ENCODE data around the gene SELENOO. TPM values are rescaled to one million over a fixed set of nuclear protein-coding genes. Genes with fewer than 3 reads are reported as not detected.

SELENOO gene
- total RNA-seq, 1 experiment from 2014 or later, result 19.0 TPM

GRCh38 chr22:50169181-50169759 is 31.5 kb upstream of the SELENOO start:
- H3K4me1 ChIP-seq (ENCODE audit: insufficient read depth, low read length), result no peaks in the 10 kb centered on the region
- H3K79me2 ChIP-seq (ENCODE audit: insufficient read depth, low read length), result no peaks in the 10 kb centered on the region
- no peak overlapping the region for H3K18ac ChIP-seq (ENCODE audit: insufficient read length, low read depth, low read length)
- peaks cover 49% of the 10 kb centered on the region for H3K27me3 Mint-ChIP-seq (ENCODE audit: low read depth)
- H3K27me3 ChIP-seq (ENCODE audit: insufficient read depth, low read length), result peaks cover 3% of the 10 kb centered on the region; the same call in 1 of the 2 replicates
- peak overlapping the region; percentile 11 for H3K4me2 ChIP-seq (ENCODE audit: insufficient read depth, insufficient read length, low read length)
- no peak overlapping the region for H2BK12ac ChIP-seq (ENCODE audit: insufficient read length, low read depth, low read length)
- no peak overlapping the region for H2BK20ac ChIP-seq (ENCODE audit: low read depth, low read length, poor library complexity, severe bottlenecking)
- H2BK120ac ChIP-seq (ENCODE audit: low read depth, low read length, poor library complexity, severe bottlenecking), result no peak overlapping the region
- peaks cover 4 to 10% of the 10 kb centered on the region in 2 experiments for H3K4me1 Mint-ChIP-seq
- H3K14ac ChIP-seq (ENCODE audit: insufficient read depth, low read length), result no peak overlapping the region
- no peaks in the 10 kb centered on the region for H3K79me1 ChIP-seq (ENCODE audit: insufficient read depth, low read depth, low read length, poor library complexity, severe bottlenecking)
- no CpG with 5 or more reads among the region's 36 CpGs for WGBS (ENCODE audit: extremely low coverage, insufficient read length, low lambda C conversion rate)
- no peaks in the 10 kb centered on the region; a peak in 1 of 5 replicates for H3K9me3 Mint-ChIP-seq
- peaks cover 0 to 2% (median 0%) of the 10 kb centered on the region in 3 experiments; a peak in 2 of 7 replicates for H3K36me3 Mint-ChIP-seq (ENCODE audit: insufficient read depth in 1 of 3, low read depth in 3 of 3)
- H2AFZ ChIP-seq (ENCODE audit: low read length), result no peak overlapping the region
- H4K91ac ChIP-seq (ENCODE audit: insufficient read length, low read depth, low read length), result no peak overlapping the region
- H3K23ac ChIP-seq (ENCODE audit: insufficient read length, low read depth, low read length), result no peak overlapping the region
- H3K56ac ChIP-seq (ENCODE audit: insufficient read length, low read depth, low read length), result no peak overlapping the region
- no peak overlapping the region for H3K4ac ChIP-seq (ENCODE audit: low read depth, low read length)
- no peak overlapping the region for H3K9ac ChIP-seq (ENCODE audit: extremely low read depth, insufficient read length, low read length)
- no peaks in the 10 kb centered on the region for H4K20me1 ChIP-seq (ENCODE audit: control insufficient read depth, insufficient read depth, insufficient read length)
- no peak overlapping the region for H4K5ac ChIP-seq (ENCODE audit: insufficient read length, low read depth, low read length)
- no peak for TF ChIP-seq CTCF (conservative IDR thresholded peaks at IDR 0.05)
- H3K27ac Mint-ChIP-seq, result no peak overlapping the region
- H2AK5ac ChIP-seq (ENCODE audit: insufficient read length, low read length), result no peak overlapping the region
- DNase-seq, result no peak
- no peak overlapping the region for H2BK15ac ChIP-seq (ENCODE audit: low read depth, low read length)
- no peaks in the 10 kb centered on the region for H3K9me3 ChIP-seq (ENCODE audit: control insufficient read depth, low read depth, low read length)
- peak overlapping the region; percentile 55 to 80 for H3K4me3 Mint-ChIP-seq
- H2BK5ac ChIP-seq (ENCODE audit: insufficient read length, low read length), result no peak overlapping the region
- H3K27ac ChIP-seq (ENCODE audit: insufficient read length, low read depth, low read length), result no peak overlapping the region
- H3T11ph ChIP-seq (ENCODE audit: low read length), result no peak overlapping the region
- no peak overlapping the region for H4K8ac ChIP-seq (replicated peaks; ENCODE audit: insufficient read length, low read depth, low read length)
- peaks cover 5% of the 10 kb centered on the region for H3K23me2 ChIP-seq (ENCODE audit: insufficient read length, low read depth, low read length, poor library complexity, severe bottlenecking)

Data from H9 (cell line).